Dermis blood vessel endothelial cell (primary cell): Measurements from ENCODE around the gene RFC1. TPM values are rescaled to one million over a fixed set of nuclear protein-coding genes. Genes with fewer than 3 reads are reported as not detected.
"Not testable (repeated sequence)": the region's sequence is repeated elsewhere in the genome, so short reads cannot be mapped to it uniquely, and the experiment has no call there.

ENCODE experiments used
- DNase-seq: peaks from one replicate; pipeline ENCODE4 v3.0.0; 2010
- total RNA-seq: library from RNA; depleted of rRNA; stranded (reverse); fragments of >200 nt; gene quantifications from 2 replicates; pipeline ENCODE4 v1.2.3, GENCODE V29; 2014

RFC1 gene, protein sequence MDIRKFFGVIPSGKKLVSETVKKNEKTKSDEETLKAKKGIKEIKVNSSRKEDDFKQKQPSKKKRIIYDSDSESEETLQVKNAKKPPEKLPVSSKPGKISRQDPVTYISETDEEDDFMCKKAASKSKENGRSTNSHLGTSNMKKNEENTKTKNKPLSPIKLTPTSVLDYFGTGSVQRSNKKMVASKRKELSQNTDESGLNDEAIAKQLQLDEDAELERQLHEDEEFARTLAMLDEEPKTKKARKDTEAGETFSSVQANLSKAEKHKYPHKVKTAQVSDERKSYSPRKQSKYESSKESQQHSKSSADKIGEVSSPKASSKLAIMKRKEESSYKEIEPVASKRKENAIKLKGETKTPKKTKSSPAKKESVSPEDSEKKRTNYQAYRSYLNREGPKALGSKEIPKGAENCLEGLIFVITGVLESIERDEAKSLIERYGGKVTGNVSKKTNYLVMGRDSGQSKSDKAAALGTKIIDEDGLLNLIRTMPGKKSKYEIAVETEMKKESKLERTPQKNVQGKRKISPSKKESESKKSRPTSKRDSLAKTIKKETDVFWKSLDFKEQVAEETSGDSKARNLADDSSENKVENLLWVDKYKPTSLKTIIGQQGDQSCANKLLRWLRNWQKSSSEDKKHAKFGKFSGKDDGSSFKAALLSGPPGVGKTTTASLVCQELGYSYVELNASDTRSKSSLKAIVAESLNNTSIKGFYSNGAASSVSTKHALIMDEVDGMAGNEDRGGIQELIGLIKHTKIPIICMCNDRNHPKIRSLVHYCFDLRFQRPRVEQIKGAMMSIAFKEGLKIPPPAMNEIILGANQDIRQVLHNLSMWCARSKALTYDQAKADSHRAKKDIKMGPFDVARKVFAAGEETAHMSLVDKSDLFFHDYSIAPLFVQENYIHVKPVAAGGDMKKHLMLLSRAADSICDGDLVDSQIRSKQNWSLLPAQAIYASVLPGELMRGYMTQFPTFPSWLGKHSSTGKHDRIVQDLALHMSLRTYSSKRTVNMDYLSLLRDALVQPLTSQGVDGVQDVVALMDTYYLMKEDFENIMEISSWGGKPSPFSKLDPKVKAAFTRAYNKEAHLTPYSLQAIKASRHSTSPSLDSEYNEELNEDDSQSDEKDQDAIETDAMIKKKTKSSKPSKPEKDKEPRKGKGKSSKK
- total RNA-seq, result 46.3 and 71.7 TPM in 2 replicates

DNA sequence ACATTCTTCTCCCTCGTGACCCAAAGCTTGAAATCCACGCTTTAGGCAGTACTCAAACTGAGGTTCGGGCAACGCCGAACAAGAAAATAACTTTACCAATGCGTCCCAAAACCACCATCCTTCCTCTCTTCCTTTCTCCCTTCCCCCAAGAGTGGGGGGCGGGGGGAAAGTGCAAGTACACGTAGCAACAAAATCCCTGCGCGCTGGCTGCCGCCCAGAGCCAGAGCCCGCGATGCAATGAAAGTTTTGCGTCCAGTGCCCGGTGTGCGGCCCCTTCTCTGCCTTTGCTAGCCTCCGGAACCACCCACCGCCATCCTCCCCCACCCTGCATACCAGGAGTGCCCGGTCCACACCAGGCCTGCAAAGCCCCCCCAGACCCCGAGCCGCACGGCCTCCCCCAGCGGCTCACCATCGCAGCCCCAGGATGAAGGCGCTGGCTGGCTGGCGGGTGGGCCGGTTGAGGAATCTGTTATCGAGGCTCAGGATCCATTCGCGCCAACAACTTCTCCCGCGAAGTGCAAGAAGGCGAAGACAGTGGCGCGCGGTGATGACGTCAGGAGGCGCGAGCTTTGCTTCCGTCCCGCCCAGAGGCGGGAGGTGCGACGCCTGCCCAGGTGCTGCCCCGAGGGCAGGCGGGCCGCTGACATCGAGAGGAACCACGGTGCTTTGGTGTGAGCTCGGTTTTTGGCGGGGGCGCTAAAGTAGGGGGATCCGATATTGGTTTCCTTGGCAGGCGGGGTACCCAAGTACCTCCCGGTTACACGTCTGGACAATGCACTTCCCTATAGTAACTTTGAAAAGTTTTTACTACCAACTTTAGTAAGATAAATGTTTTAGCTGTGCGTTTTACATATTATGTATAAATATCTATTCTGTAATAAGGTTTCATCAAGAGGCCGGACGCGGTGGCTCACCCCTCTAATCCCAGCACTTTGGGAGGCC is at the start of gene RFC1:
Gene RFC1 (minus strand): TSS at position 533 of the 942 bp plus-strand sequence. CDS start 121 bp downstream, at position 412.
- DNase-seq, result peak; percentile 95

- DNase-seq, result no peak
Measured at GRCh38 chr4:39415678-39416283, 49.6 kb upstream of the RFC1 start.

DNA sequence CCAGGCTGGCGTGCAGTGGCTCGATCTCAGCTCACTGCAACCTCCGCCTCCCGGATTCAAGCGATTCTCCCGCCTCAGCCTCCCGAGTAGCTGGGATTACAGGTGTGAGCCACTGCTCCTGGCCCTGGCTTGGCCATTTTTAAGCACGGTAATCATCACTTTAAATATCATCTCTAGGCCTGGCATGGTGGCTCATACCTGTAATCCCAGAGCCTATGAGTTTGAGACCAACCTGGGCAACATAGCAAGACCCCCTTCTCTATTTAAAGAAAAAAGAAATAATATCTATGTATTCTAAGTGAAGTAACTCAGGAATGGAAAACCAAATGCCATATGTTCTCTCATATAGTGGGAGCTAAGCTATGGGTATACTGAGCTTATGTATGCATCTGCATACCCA is 45.4 kb upstream of the RFC1 start:
- not testable (repeated sequence) for DNase-seq

DNA sequence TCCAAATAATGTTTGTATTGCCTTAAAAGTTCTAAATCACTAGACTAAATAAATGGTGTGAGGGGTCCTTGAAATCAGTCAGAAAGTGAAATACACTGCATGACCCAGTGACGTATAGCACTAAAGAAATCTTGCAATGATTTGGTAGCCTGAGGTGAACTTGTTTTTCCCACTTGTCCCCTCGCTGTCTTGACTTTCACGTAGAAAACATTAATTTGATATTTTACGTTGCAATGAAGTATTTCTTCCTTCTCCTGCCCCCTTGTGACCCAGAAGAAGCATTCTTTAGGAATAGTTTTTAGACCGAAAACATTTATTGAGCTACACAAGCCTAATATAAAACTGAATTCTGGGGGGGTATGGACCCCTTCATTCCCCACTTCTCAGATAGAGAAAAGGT is 44.3 kb upstream of the RFC1 start:
- DNase-seq, result peak; percentile 25

DNA sequence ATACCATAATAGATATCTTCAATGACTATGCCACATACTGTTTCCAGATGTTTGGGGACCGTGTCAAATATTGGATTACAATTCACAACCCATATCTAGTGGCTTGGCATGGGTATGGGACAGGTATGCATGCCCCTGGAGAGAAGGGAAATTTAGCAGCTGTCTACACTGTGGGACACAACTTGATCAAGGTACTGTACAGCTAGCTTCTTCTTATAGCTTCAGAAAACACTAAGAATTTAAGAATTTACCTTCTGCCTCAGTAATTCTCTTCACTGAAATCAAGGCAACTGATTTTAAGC is 41.4 kb upstream of the RFC1 start:
- no peak for DNase-seq

- DNase-seq, result no peak
Measured at GRCh38 chr4:39406763-39407583, 40.8 kb upstream of the RFC1 start, which contains the start of gene KLB. Gene KLB (plus strand): TSS chr4:39406930. CDS start chr4:39406950, 20 bp downstream.

- not testable (repeated sequence) for DNase-seq
Measured at GRCh38 chr4:39401640-39402039, 35.5 kb upstream of the RFC1 start.

DNA sequence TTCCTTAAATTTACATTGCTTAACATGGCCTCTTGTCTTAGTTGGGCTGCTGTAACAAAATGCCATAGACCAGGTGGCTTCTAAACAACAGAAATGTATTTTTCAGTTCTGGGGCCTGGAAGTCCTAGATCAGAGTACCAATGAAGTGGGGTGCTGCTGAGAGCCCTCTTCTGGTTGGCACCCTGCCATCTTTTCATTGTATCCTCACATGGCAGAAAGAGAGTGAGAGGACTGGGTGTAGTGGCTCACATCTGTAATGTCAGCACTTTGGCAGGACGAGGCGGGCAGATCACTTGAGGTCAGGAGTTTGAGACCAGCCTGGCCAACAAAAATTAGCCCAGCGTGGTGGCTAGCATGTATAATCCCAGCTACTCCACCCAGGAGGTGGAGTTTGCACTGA is 28.5 kb upstream of the RFC1 start:
- no peak for DNase-seq

DNA sequence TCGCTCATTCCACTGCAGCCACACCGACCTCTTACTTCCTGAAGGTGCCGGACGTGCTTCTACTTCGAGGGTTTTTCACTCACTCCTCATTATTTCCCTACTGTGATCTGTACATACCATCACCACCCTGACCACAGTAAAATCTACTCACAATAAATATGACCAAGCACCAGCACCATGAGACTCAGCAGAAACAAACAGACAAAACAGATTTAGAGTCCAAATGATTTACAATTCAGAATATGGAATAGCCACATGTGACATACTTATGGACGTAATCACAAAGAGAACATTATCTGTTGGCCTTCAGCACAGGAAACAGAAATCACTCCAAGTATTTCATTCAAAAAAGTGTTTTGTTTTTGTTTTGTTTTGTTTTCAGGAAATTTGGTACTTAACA is 24.4 kb upstream of the RFC1 start:
- DNase-seq, result peak; percentile 35

GRCh38 chr4:39384563-39384962 is 18.4 kb upstream of the RFC1 start:
- DNase-seq, result no peak

DNA sequence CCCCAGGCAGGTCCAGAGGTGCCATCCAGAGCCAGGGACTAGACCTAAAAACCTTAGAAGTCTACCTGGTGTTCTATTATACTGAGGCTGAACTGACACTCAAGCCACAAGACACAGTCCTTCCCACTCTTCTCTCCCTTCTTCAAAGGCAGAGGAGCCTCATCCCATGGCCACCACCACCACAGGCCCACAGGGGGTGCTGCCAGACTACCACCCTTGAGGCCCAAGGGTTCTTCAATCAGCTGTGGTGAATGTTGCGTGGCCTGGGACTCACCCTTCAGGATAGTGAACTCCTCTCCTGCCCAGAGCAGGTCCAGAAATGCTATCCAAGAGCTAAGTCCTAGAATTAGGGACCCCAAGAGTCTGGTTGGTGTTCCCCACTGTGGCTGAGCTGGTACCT is 17.5 kb upstream of the RFC1 start:
- DNase-seq, result no peak

GRCh38 chr4:39375478-39375877 is 9.3 kb upstream of the RFC1 start:
- DNase-seq, result no peak

DNA sequence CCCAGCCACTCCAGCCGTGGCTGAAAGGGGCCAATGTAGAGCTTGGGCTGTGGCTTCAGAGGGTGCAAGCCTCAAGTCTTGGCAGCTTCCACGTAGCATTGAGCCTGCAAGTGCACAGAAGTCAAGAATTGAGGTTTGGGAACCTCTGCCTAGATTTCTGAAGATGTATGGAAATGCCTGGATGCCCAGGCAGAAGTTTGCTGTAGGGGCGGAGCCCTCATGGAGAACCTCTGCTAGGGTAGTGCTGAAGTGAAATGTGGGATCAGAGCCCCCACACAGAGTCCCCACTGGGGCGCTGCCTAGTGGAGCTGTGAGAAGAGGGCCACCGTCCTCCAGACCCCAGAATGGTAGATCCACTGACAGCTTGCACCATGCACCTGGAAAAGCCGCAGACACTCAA is 5.0 kb upstream of the RFC1 start:
- DNase-seq, result not testable (repeated sequence)

- no peak for DNase-seq
Measured at GRCh38 chr4:39369301-39369700, 3.1 kb upstream of the RFC1 start.

DNA sequence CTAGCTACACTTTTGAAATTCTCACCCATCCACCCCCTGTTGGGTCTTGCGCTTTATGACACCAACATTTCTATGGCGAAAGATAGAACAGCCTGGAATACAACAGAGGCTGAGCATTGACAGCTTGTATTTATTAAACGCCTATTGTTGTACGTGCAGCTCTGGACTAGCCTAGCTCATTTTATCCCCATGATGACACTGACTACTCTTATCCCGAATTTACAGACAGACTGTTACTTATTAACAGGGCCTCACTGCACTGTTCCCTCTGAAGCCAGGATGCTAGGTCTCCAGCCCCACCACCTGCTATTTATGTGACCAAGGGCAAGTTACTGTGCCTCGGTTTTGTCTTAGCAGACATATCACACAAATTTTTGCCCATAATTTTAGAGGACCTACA is 1.0 kb upstream of the RFC1 start:
- no peak for DNase-seq

- no peak for DNase-seq
Measured at GRCh38 chr4:39365360-39365759, 802 bp downstream of the RFC1 start.

- DNase-seq, result no peak
Measured at GRCh38 chr4:39363773-39364393, 2.3 kb downstream of the RFC1 start.

- DNase-seq, result no peak
Measured at GRCh38 chr4:39362827-39363226, 3.3 kb downstream of the RFC1 start.

DNA sequence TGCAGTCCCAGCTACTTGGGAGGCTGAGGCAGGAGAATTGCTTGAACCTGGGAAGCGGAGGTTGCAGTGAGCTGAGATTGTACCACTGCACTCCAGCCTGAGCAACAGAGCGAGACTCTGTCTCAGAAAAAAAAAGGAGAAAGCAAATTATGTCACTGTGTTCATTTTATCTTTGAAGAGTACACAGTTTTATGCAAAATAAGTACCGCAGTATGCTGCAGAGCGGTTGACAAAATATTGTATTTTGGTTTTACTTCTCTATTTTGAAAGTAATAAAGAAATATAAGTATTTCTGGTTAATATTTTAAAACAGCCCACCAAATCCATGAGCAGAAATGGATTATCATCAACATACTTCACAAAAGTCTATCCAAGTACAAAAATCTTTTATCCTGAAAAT is 5.6 kb downstream of the RFC1 start:
- DNase-seq, result not testable (repeated sequence)

- DNase-seq, result no peak
Measured at GRCh38 chr4:39357002-39357401, 9.2 kb downstream of the RFC1 start.
